ENCODE results near the gene SACS.

DNA sequence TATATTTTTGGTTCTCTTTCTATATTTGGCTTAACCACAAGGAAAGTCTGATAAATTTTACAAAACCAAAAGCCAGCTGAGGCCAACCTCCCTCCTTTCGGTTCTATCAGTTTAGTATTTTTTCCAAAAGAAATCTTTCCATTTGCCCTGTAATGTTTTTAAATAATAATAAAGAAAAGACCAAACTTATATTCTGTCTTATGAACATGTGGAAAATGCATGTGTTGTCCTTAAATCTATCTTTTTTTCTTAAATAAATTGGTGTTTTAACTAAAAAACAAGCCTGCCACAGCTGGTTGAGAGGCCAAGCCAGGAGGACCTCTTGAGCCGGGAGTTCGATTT, 113.6 kb downstream of the SACS start:
- TF ChIP-seq CTCF (IDR thresholded peaks at IDR 0.05; ENCODE audit: borderline replicate concordance, extremely low read depth, low read length, poor library complexity, severe bottlenecking) (no peak), EZH2 (IDR thresholded peaks at IDR 0.05; ENCODE audit: borderline replicate concordance, low read depth, low read length, severe bottlenecking) (no peak)
